ENCODE measurements around the gene TMTC1.

TMTC1 gene

DNA sequence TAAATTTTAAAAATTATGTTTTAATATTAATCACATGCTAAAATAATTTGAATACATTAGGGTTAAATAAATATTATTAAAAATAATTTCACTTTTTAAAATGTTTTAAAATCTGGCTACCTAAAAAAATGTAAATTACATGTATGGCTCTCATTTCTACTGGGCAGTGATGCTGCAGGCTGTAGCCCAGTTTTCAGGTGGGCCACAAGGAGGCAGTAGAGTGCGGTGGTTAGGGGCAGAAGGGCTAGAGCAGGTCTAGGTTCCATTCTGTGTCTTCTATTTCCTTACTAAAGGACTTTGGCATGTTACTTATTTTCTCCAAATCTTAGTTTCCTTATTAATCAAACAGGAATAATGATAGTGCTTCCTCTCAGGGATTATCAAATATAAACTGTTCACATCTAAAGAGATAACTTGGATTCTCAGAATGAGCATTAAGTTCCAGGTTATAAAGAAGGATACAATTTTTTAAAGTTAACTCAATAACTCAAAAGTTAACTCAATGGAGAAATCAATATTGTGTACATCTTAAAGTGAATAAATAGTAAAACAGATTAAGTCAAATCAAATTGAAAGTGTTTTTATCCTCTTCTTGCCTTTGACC is 231.3 kb downstream of the TMTC1 start:
- Histone ChIP-seq H2BK5ac (ENCODE audit: low read depth, low read length, poor library complexity) (no peak overlapping the region), H3K4me2 (ENCODE audit: low read length) (no peak overlapping the region), H3K27me3 (ENCODE audit: insufficient read depth, low read length) (no peaks in the 10 kb centered on the region), H3K9ac (ENCODE audit: low read length) (no peak overlapping the region), H4K12ac (ENCODE audit: low read depth, low read length) (no peak overlapping the region), H3K36me3 (ENCODE audit: control insufficient read depth in 1 of 2, insufficient read depth in 2 of 2, low read length in 2 of 2) (no peaks in the 10 kb centered on the region), H3K23ac (ENCODE audit: low read length) (no peak overlapping the region), H3K4me1 (ENCODE audit: control insufficient read depth in 1 of 2, insufficient read depth in 2 of 2, low read length in 2 of 2) (no peaks in the 10 kb centered on the region), H4K91ac (ENCODE audit: low read depth, low read length) (no peak overlapping the region), H3K79me1 (ENCODE audit: low read length) (no peaks in the 10 kb centered on the region), H2AK5ac (ENCODE audit: low read length) (no peak overlapping the region), H2BK12ac (ENCODE audit: low read length) (no peak overlapping the region), H3K18ac (ENCODE audit: low read length) (no peak overlapping the region), H2BK120ac (ENCODE audit: insufficient read depth, low read length, poor library complexity) (no peak overlapping the region), H3K9me3 (ENCODE audit: insufficient read depth, low read depth, low read length) (no peaks in the 10 kb centered on the region), H3K4ac (ENCODE audit: low read depth, low read length) (no peak overlapping the region), H2AFZ (ENCODE audit: insufficient read depth, low read length, poor library complexity) (no peak overlapping the region), H4K8ac (ENCODE audit: low read depth, low read length) (no peak overlapping the region), H3K14ac (ENCODE audit: low read length) (no peak overlapping the region), H3K4me3 (ENCODE audit: low read depth, low read length) (no peak overlapping the region), H3K79me2 (ENCODE audit: control insufficient read depth, insufficient read depth, low read length, poor library complexity) (no peaks in the 10 kb centered on the region), H3K27ac (ENCODE audit: low read depth, low read length) (no peak overlapping the region)
- no CpG with 5 or more reads among the region's 1 CpG for WGBS (ENCODE audit: extremely low coverage, insufficient coverage, insufficient read length)
- peak; percentile 27 to 63 for DNase-seq

DNA sequence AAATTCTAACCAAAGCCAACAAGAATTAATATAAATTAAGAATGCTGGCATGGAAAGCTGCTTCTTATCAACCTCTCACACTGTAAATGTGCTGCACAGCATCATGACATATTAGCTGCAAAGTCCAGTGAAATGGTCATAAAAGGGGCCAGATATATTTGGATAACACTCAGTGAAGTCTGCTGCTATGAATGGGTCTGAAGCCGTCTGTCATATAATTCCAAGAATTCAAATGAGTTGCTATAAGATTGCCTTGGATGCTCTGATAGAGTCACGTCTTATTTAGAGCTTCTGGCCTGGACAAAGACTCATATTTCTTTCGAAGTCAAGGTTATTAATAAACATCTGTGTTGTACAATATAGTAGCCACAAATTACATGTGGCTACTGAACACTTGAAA is 231.9 kb downstream of the TMTC1 start:
- Histone ChIP-seq H4K91ac (ENCODE audit: low read depth, low read length) (no peak overlapping the region), H2BK5ac (ENCODE audit: low read depth, low read length, poor library complexity) (no peak overlapping the region), H2AFZ (ENCODE audit: insufficient read depth, low read length, poor library complexity) (no peak overlapping the region), H3K4me3 (ENCODE audit: low read depth, low read length) (no peak overlapping the region), H3K79me2 (ENCODE audit: control insufficient read depth, insufficient read depth, low read length, poor library complexity) (no peaks in the 10 kb centered on the region), H2BK120ac (ENCODE audit: insufficient read depth, low read length, poor library complexity) (no peak overlapping the region), H3K18ac (ENCODE audit: low read length) (no peak overlapping the region), H3K27ac (ENCODE audit: low read depth, low read length) (no peak overlapping the region), H3K23ac (ENCODE audit: low read length) (no peak overlapping the region), H3K79me1 (ENCODE audit: low read length) (no peaks in the 10 kb centered on the region), H2AK5ac (ENCODE audit: low read length) (no peak overlapping the region), H3K4me2 (ENCODE audit: low read length) (no peak overlapping the region), H3K36me3 (ENCODE audit: control insufficient read depth in 1 of 2, insufficient read depth in 2 of 2, low read length in 2 of 2) (no peaks in the 10 kb centered on the region), H3K9me3 (ENCODE audit: insufficient read depth, low read depth, low read length) (no peaks in the 10 kb centered on the region), H2BK12ac (ENCODE audit: low read length) (no peak overlapping the region), H3K4ac (ENCODE audit: low read depth, low read length) (no peak overlapping the region), H4K8ac (ENCODE audit: low read depth, low read length) (no peak overlapping the region), H3K9ac (ENCODE audit: low read length) (no peak overlapping the region), H3K4me1 (ENCODE audit: control insufficient read depth in 1 of 2, insufficient read depth in 2 of 2, low read length in 2 of 2) (no peaks in the 10 kb centered on the region), H4K12ac (ENCODE audit: low read depth, low read length) (no peak overlapping the region), H3K27me3 (ENCODE audit: insufficient read depth, low read length) (no peaks in the 10 kb centered on the region), H3K14ac (ENCODE audit: low read length) (no peak overlapping the region)
- DNase-seq: no peak
- WGBS (ENCODE audit: extremely low coverage, insufficient coverage, insufficient read length): no CpG with 5 or more reads among the region's 3 CpGs

- Histone ChIP-seq H2BK120ac (ENCODE audit: insufficient read depth, low read length, poor library complexity) (no peak overlapping the region), H3K79me1 (ENCODE audit: low read length) (no peaks in the 10 kb centered on the region), H3K36me3 (ENCODE audit: control insufficient read depth in 1 of 2, insufficient read depth in 2 of 2, low read length in 2 of 2) (no peaks in the 10 kb centered on the region), H3K23ac (ENCODE audit: low read length) (no peak overlapping the region), H3K27ac (ENCODE audit: low read depth, low read length) (no peak overlapping the region), H3K14ac (ENCODE audit: low read length) (no peak overlapping the region), H3K18ac (ENCODE audit: low read length) (no peak overlapping the region), H3K4me1 (ENCODE audit: control insufficient read depth in 1 of 2, insufficient read depth in 2 of 2, low read length in 2 of 2) (no peaks in the 10 kb centered on the region), H2AK5ac (ENCODE audit: low read length) (no peak overlapping the region), H2BK12ac (ENCODE audit: low read length) (no peak overlapping the region), H4K8ac (ENCODE audit: low read depth, low read length) (no peak overlapping the region), H3K4ac (ENCODE audit: low read depth, low read length) (no peak overlapping the region), H4K12ac (ENCODE audit: low read depth, low read length) (no peak overlapping the region), H3K79me2 (ENCODE audit: control insufficient read depth, insufficient read depth, low read length, poor library complexity) (no peaks in the 10 kb centered on the region), H4K91ac (ENCODE audit: low read depth, low read length) (no peak overlapping the region), H2AFZ (ENCODE audit: insufficient read depth, low read length, poor library complexity) (no peak overlapping the region), H3K27me3 (ENCODE audit: insufficient read depth, low read length) (no peaks in the 10 kb centered on the region), H2BK5ac (ENCODE audit: low read depth, low read length, poor library complexity) (no peak overlapping the region), H3K4me3 (ENCODE audit: low read depth, low read length) (no peak overlapping the region), H3K9me3 (ENCODE audit: insufficient read depth, low read depth, low read length) (peaks cover 1% of the 10 kb centered on the region), H3K4me2 (ENCODE audit: low read length) (no peak overlapping the region), H3K9ac (ENCODE audit: low read length) (no peak overlapping the region)
- no peak for DNase-seq
- WGBS (ENCODE audit: extremely low coverage, insufficient coverage, insufficient read length): no CpG with 5 or more reads among the region's 2 CpGs
These were observed 235.9 kb downstream of the TMTC1 start for GRCh38 chr12:29547864-29548263.

GRCh38 chr12:29547151-29547632 is 236.6 kb downstream of the TMTC1 start:
- no peak overlapping the region for H3K9ac ChIP-seq (ENCODE audit: low read length)
- no peak overlapping the region for H3K23ac ChIP-seq (ENCODE audit: low read length)
- no peak overlapping the region for H2BK12ac ChIP-seq (ENCODE audit: low read length)
- no CpG with 5 or more reads among the region's 4 CpGs for WGBS (ENCODE audit: extremely low coverage, insufficient coverage, insufficient read length)
- H2AFZ ChIP-seq (ENCODE audit: insufficient read depth, low read length, poor library complexity): no peak overlapping the region
- H3K27ac ChIP-seq (ENCODE audit: low read depth, low read length): no peak overlapping the region
- H4K8ac ChIP-seq (ENCODE audit: low read depth, low read length): no peak overlapping the region
- no peak overlapping the region for H3K18ac ChIP-seq (ENCODE audit: low read length)
- H3K4me3 ChIP-seq (ENCODE audit: low read depth, low read length): no peak overlapping the region
- no peak overlapping the region for H3K14ac ChIP-seq (ENCODE audit: low read length)
- H3K4me2 ChIP-seq (ENCODE audit: low read length): no peak overlapping the region
- no peak overlapping the region for H2BK120ac ChIP-seq (ENCODE audit: insufficient read depth, low read length, poor library complexity)
- H2AK5ac ChIP-seq (ENCODE audit: low read length): no peak overlapping the region
- H4K12ac ChIP-seq (ENCODE audit: low read depth, low read length): no peak overlapping the region
- H3K79me2 ChIP-seq (ENCODE audit: control insufficient read depth, insufficient read depth, low read length, poor library complexity): no peaks in the 10 kb centered on the region
- no peak overlapping the region for H3K4ac ChIP-seq (ENCODE audit: low read depth, low read length)
- H2BK5ac ChIP-seq (ENCODE audit: low read depth, low read length, poor library complexity): no peak overlapping the region
- H3K4me1 ChIP-seq (ENCODE audit: control insufficient read depth in 1 of 2, insufficient read depth in 2 of 2, low read length in 2 of 2): no peaks in the 10 kb centered on the region
- DNase-seq: peak in 1 of 2 donors; percentile 17
- no peaks in the 10 kb centered on the region for H3K79me1 ChIP-seq (ENCODE audit: low read length)
- H3K9me3 ChIP-seq (ENCODE audit: insufficient read depth, low read depth, low read length): peaks cover 1% of the 10 kb centered on the region
- no peaks in the 10 kb centered on the region for H3K27me3 ChIP-seq (ENCODE audit: insufficient read depth, low read length)
- no peak overlapping the region for H4K91ac ChIP-seq (ENCODE audit: low read depth, low read length)
- no peaks in the 10 kb centered on the region for H3K36me3 ChIP-seq (ENCODE audit: control insufficient read depth in 1 of 2, insufficient read depth in 2 of 2, low read length in 2 of 2)

Data from trophoblast cell (in vitro differentiated cells and primary cell).